Stimulated activated CD4-positive, alpha-beta T cell treated with anti-CD3 and anti-CD28 coated beads, Interleukin-1b, Interleukin-23, amount 100 ng/mL, for 24 hours (primary cell): ENCODE data around the gene STXBP1.

Experiments
- DNase-seq, 4 experiments: peaks; one replicate each; pipeline ENCODE4 v3.0.0-alpha.2; 2020; ENCODE audit warnings: low read depth in 4 of 4, low spot score in 1 of 4

Gene STXBP1

GRCh38 chr9:127651697-127652610 is 39.9 kb downstream of the STXBP1 start:
- DNase-seq = no peak

GRCh38 chr9:127652733-127653132 is 40.7 kb downstream of the STXBP1 start:
- no peak for DNase-seq

GRCh38 chr9:127654619-127655018 is 42.5 kb downstream of the STXBP1 start:
- DNase-seq = no peak

- no peak for DNase-seq
These were observed 46.4 kb downstream of the STXBP1 start for GRCh38 chr9:127658428-127658827.

- no peak for DNase-seq
These were observed 49.0 kb downstream of the STXBP1 start for GRCh38 chr9:127660886-127661741.

- DNase-seq = no peak
These were observed 50.5 kb downstream of the STXBP1 start for GRCh38 chr9:127662617-127663016.

GRCh38 chr9:127664324-127664677 is 52.2 kb downstream of the STXBP1 start:
- no peak for DNase-seq

- no peak for DNase-seq
These were observed 52.8 kb downstream of the STXBP1 start for GRCh38 chr9:127664678-127665507.

- DNase-seq = no peak
These were observed 55.2 kb downstream of the STXBP1 start for GRCh38 chr9:127667127-127667844.

- DNase-seq = no peak
These were observed 55.8 kb downstream of the STXBP1 start for GRCh38 chr9:127667906-127668305.

- DNase-seq = no peak
These were observed 61.2 kb downstream of the STXBP1 start for GRCh38 chr9:127673234-127673633.

GRCh38 chr9:127676638-127677037 is 64.6 kb downstream of the STXBP1 start:
- no peak for DNase-seq

GRCh38 chr9:127679506-127679905 is 67.4 kb downstream of the STXBP1 start:
- no peak for DNase-seq

- DNase-seq = no peak
These were observed 68.1 kb downstream of the STXBP1 start for GRCh38 chr9:127680226-127680625.

- no peak for DNase-seq
These were observed 68.8 kb downstream of the STXBP1 start for GRCh38 chr9:127680846-127681245.

GRCh38 chr9:127682351-127683136 is 70.5 kb downstream of the STXBP1 start:
- no peak for DNase-seq

- DNase-seq = no peak
These were observed 71.6 kb downstream of the STXBP1 start for GRCh38 chr9:127683723-127684122.

GRCh38 chr9:127684576-127684975 is 72.5 kb downstream of the STXBP1 start:
- no peak for DNase-seq

GRCh38 chr9:127686461-127687393 is 74.7 kb downstream of the STXBP1 start:
- DNase-seq = no peak
